Measurements from ENCODE around the gene SLC17A3. TPM values are rescaled to one million over a fixed set of nuclear protein-coding genes. Genes with fewer than 3 reads are reported as not detected.

Gene SLC17A3
- total and polyA plus RNA-seq, 2 experiments from 2014 or later = not detected

GRCh38 chr6:25889877-25890853 is 16.1 kb upstream of the SLC17A3 start:
- H3K36me3 Mint-ChIP-seq (ENCODE audit: low read depth) = no peaks in the 10 kb centered on the region

More at GRCh38 chr6:25889877-25890853, 16.1 kb upstream of the SLC17A3 start:
- H3K27ac Mint-ChIP-seq = no peak overlapping the region
- Histone ChIP-seq H3K9me2 (ENCODE audit: insufficient read depth) (peaks cover 3% of the 10 kb centered on the region; the same call in 1 of the 2 replicates), H3K4me3 (no peak overlapping the region), H3K79me2 (replicated peaks; ENCODE audit: insufficient read depth) (no peaks in the 10 kb centered on the region), H3K27me3 (ENCODE audit: insufficient read depth) (no peaks in the 10 kb centered on the region), H3K4me1 (ENCODE audit: insufficient read depth) (no peaks in the 10 kb centered on the region), H4K20me1 (replicated peaks; ENCODE audit: insufficient read depth) (no peaks in the 10 kb centered on the region), H3F3A (replicated peaks; ENCODE audit: low read depth) (no peaks in the 10 kb centered on the region), H3K4me2 (no peak overlapping the region), H3K27ac (ENCODE audit: low read depth) (no peak overlapping the region), H2AFZ (no peak overlapping the region), H3K36me3 (ENCODE audit: insufficient read depth) (no peaks in the 10 kb centered on the region)
- H3K4me1 Mint-ChIP-seq = no peaks in the 10 kb centered on the region
- peak; percentile 79 for ATAC-seq
- H3K9me3 Mint-ChIP-seq = no peaks in the 10 kb centered on the region
- H3K27me3 Mint-ChIP-seq (ENCODE audit: insufficient read depth, low read depth, poor library complexity) = no peaks in the 10 kb centered on the region
- DNase-seq (ENCODE audit: low spot score) = peak; percentile 73
- H3K4me3 Mint-ChIP-seq = no peak overlapping the region
- TF ChIP-seq EZH2 (IDR thresholded peaks at IDR 0.05; ENCODE audit: low read depth, unreplicated experiment) = no peak
- TF ChIP-seq CREB1 (CRISPR knock-in tag; IDR thresholded peaks at IDR 0.05; ENCODE audit: low read depth) = no peak
- peak; percentile 75 to 81 for TF ChIP-seq CTCF (conservative IDR thresholded peaks at IDR 0.05; ENCODE audit: low read depth in 2 of 2)
- TF ChIP-seq NANOG (IDR thresholded peaks at IDR 0.05; ENCODE audit: borderline replicate concordance) = no peak
- TF ChIP-seq ETS1 (IDR thresholded peaks at IDR 0.05) = no peak
- TF ChIP-seq ZNF462 (CRISPR knock-in tag; IDR thresholded peaks at IDR 0.05) = no peak
